IgD-negative memory B cell (primary cell): ENCODE measurements around the gene RFPL2. TPM values are rescaled to one million over a fixed set of nuclear protein-coding genes. Genes with fewer than 3 reads are reported as not detected.
A peak's percentile ranks its signal among the peaks of the same experiment; 100 is the strongest.

Experiments used
- H3K27ac Mint-ChIP-seq, 3 donors: one replicate each; pipeline ENCODE4 v1.8.0; 2020 to 2022; ENCODE audit warnings: mild to moderate bottlenecking in 3 of 3, mixed read lengths in 3 of 3, moderate library complexity in 1 of 3
- H3K27me3 Mint-ChIP-seq: one replicate; pipeline ENCODE4 v1.8.0; 2021; ENCODE audit warnings: mixed read lengths
- H3K36me3 Mint-ChIP-seq: one replicate; pipeline ENCODE4 v1.8.0; 2020; ENCODE audit warnings: mild to moderate bottlenecking, mixed read lengths
- H3K4me1 Mint-ChIP-seq, 3 donors: one replicate each; pipeline ENCODE4 v1.8.0; 2020 to 2022; ENCODE audit warnings: mixed read lengths in 3 of 3, mild to moderate bottlenecking in 1 of 3
- H3K4me3 Mint-ChIP-seq, 4 donors: one replicate each; pipeline ENCODE4 v1.8.0; 2020 to 2022; ENCODE audit warnings: mild to moderate bottlenecking in 4 of 4, mixed read lengths in 4 of 4, moderate library complexity in 3 of 4
- H3K9me3 Mint-ChIP-seq, 3 donors: one replicate each; pipeline ENCODE4 v1.8.0; 2020 to 2021; ENCODE audit warnings: mixed read lengths in 3 of 3, mild to moderate bottlenecking in 1 of 3
- polyA plus RNA-seq: library from polyadenylated mRNA; unstranded; fragments of 300-500 nt; fragmentation: Illumina TruSeq; gene quantifications from one replicate; pipeline ENCODE4 v1.2.3, GENCODE V29; 2021

RFPL2 gene
- not detected for polyA plus RNA-seq

GRCh38 chr22:32204856-32205722 is at the start of gene RFPL2:
RFPL2 (minus strand) TSS chr22:32205073; CDS start chr22:32202451, 2,622 bp downstream.
- Mint-ChIP-seq H3K36me3 (no peaks in the 10 kb centered on the region), H3K9me3 (no peaks in the 10 kb centered on the region), H3K27ac (no peak within 1 kb of the TSS), H3K27me3 (peaks cover 30% of the 10 kb centered on the region), H3K4me3 (peak within 1 kb of the TSS; percentile 52 to 94 (median 83)), H3K4me1 (peaks cover 0 to 9% (median 6%) of the 10 kb centered on the region in 3 donors)

DNA sequence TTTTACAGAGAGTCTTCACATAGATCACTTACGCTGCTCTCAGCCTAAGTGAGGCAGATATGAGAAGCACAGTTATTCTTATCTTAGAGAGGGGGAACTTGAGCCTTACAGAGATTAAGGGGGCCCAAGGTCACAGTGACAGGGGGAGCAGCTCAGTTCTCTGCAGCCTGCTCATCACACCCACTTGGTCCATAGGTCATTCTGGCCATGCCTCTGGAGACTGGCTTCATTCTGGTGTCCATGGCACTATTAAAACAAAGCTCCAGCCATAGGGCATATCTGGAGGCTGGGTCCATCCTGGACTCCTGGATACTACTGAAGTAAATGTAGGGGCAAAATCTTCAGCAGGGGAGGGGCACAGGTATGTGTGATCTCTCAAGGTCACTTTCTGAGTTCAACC is 44.4 kb upstream of the RFPL2 start:
- Mint-ChIP-seq H3K9me3 (peaks cover 0 to 2% (median 0%) of the 10 kb centered on the region in 3 donors), H3K27me3 (peaks cover 19% of the 10 kb centered on the region), H3K27ac (no peak overlapping the region), H3K36me3 (no peaks in the 10 kb centered on the region), H3K4me3 (no peak overlapping the region), H3K4me1 (no peaks in the 10 kb centered on the region)

- Mint-ChIP-seq H3K9me3 (peaks cover 0 to 2% (median 0%) of the 10 kb centered on the region in 3 donors), H3K27ac (no peak overlapping the region), H3K4me3 (no peak overlapping the region), H3K36me3 (no peaks in the 10 kb centered on the region), H3K4me1 (no peaks in the 10 kb centered on the region), H3K27me3 (peaks cover 19% of the 10 kb centered on the region)
Measured at GRCh38 chr22:32248276-32248675, 43.4 kb upstream of the RFPL2 start.

DNA sequence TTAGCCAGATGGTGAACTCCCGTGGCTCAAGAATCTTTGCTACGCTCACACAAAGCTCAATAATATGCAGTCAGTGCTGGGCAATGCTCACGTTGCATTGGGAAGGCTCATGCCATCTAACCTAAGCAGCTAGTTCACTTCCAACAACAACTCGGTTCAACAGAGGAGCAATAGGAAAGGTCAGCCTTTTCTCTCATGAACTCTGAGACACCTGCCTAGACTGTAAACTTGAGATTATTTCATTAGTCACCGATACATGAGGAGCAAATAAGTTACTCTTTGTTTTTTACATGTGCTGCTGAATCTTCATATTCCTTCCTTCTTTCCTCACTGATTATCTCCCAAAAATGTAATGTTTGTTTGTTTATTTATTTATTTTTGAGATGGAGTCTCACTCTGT is 41.3 kb upstream of the RFPL2 start:
- Mint-ChIP-seq H3K36me3 (no peaks in the 10 kb centered on the region), H3K9me3 (no peaks in the 10 kb centered on the region), H3K4me3 (no peak overlapping the region), H3K4me1 (no peaks in the 10 kb centered on the region), H3K27me3 (peaks cover 15% of the 10 kb centered on the region), H3K27ac (no peak overlapping the region)

- Mint-ChIP-seq H3K4me3 (no peak overlapping the region), H3K9me3 (no peaks in the 10 kb centered on the region), H3K27ac (no peak overlapping the region), H3K27me3 (peaks cover 12% of the 10 kb centered on the region), H3K36me3 (no peaks in the 10 kb centered on the region), H3K4me1 (no peaks in the 10 kb centered on the region)
Measured at GRCh38 chr22:32245042-32245441, 40.2 kb upstream of the RFPL2 start.

DNA sequence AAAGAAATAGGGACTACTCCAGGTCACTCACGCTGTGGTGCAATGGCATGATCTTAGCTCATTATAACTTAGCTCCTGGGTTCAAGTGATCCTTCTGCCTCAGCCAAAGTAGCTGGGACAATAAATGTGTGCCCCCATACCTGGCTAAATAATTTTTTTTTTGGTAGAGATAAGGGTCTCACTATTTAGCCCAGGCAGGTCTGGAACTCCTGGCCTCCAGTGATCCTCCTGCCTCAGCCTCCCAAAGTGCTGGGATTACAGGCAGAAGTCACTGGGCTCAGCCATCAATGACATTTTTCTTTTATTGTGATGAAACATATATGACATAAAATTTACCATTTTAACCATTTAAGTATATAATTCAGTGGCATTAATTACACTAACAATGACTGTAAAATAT is 39.7 kb upstream of the RFPL2 start:
- H3K27me3 Mint-ChIP-seq = peaks cover 9% of the 10 kb centered on the region
- H3K36me3 Mint-ChIP-seq = no peaks in the 10 kb centered on the region
- H3K9me3 Mint-ChIP-seq = no peaks in the 10 kb centered on the region
- no peaks in the 10 kb centered on the region for H3K4me1 Mint-ChIP-seq
- no peak overlapping the region for H3K27ac Mint-ChIP-seq
- H3K4me3 Mint-ChIP-seq = no peak overlapping the region

GRCh38 chr22:32240461-32240860 is 35.6 kb upstream of the RFPL2 start:
- Mint-ChIP-seq H3K27me3 (peaks cover 1% of the 10 kb centered on the region), H3K4me1 (no peaks in the 10 kb centered on the region), H3K27ac (no peak overlapping the region), H3K9me3 (no peaks in the 10 kb centered on the region), H3K36me3 (no peaks in the 10 kb centered on the region), H3K4me3 (no peak overlapping the region)

DNA sequence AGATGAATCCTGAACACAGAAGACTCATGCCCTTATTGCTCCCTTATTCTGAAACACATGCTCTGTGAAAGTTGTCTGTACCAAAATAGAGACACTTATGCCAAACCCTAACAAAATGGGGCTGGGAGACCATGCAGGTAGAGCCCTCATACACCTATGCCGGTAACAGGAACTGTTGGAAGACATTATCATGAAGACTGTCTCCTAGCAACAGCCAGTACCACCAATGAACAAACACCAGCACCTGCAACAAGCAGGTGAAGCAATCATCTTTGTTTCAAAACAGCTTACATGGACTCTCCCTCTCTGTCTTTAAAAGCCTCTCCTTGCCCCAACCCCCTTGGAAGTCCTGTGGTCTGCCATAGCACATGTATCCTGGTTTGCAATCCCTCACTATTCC is 33.0 kb upstream of the RFPL2 start:
- H3K27me3 Mint-ChIP-seq = peaks cover 7% of the 10 kb centered on the region

GRCh38 chr22:32236970-32237369 is 32.1 kb upstream of the RFPL2 start:
- Mint-ChIP-seq H3K9me3 (peaks cover 0 to 2% (median 0%) of the 10 kb centered on the region in 3 donors), H3K27ac (peak overlapping the region in 1 of 3 donors; percentile 38), H3K27me3 (peaks cover 7% of the 10 kb centered on the region), H3K36me3 (peaks cover 2% of the 10 kb centered on the region), H3K4me1 (no peaks in the 10 kb centered on the region), H3K4me3 (no peak overlapping the region)

More for the DNA sequence above, 33.0 kb upstream of the RFPL2 start:
- H3K4me1 Mint-ChIP-seq = no peaks in the 10 kb centered on the region
- peaks cover 0 to 2% (median 0%) of the 10 kb centered on the region in 3 donors for H3K9me3 Mint-ChIP-seq
- H3K27ac Mint-ChIP-seq = no peak overlapping the region
- H3K36me3 Mint-ChIP-seq = no peaks in the 10 kb centered on the region
- no peak overlapping the region for H3K4me3 Mint-ChIP-seq

DNA sequence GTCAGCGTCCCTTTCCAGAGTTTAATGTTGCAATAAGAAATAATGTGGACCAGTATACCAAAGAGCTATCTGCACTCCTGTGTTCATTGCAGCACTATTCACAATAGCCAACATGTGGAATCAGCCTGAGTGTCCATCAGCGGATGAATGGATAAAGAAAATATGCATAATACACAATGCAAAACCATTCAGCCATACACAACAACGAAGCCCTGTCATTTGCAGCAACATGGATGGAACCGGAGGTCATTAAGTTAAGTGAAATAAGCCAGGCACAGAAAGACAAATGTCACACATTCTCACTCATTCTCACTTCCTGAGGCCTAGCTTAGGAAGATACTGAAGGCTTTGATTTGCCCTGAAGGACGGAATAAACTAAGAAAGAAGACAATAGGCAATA is 28.2 kb upstream of the RFPL2 start:
- Mint-ChIP-seq H3K27me3 (peaks cover 10% of the 10 kb centered on the region), H3K27ac (no peak overlapping the region), H3K4me1 (no peaks in the 10 kb centered on the region), H3K4me3 (no peak overlapping the region), H3K9me3 (peaks cover 0 to 4% (median 0%) of the 10 kb centered on the region in 3 donors), H3K36me3 (peaks cover 2% of the 10 kb centered on the region)

DNA sequence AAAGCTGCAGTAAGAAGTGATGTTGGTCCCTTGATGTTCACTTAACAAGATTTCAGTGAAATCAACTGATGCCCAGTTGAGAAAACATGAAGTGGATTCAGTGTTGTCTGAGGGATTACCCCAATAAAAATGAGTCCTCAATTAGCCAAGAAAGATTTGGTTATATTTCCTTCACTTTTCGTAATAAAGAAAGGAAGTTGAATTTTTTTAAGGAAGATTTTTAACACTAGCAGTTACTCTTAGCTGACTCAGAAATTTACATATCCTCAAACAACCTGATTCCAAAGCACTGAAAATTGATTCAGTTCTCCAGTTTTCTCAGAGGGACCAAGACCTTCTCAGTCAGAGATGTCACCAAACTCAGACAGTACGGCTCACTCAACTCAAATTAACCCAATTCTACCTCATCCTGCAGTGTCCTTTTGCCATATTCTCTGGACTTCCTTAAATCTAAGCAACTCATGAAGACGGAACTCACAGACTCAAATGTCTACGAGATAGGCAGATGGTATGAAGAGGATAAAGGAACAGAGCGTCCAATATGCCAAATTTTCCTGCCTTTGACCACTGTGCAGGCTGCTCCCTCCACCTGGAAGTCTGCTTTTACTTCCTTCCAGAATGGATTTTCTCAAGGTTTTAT is 27.4 kb upstream of the RFPL2 start:
- H3K27ac Mint-ChIP-seq = no peak overlapping the region
- peaks cover 10% of the 10 kb centered on the region for H3K27me3 Mint-ChIP-seq
- peaks cover 0 to 4% (median 0%) of the 10 kb centered on the region in 3 donors for H3K9me3 Mint-ChIP-seq
- no peaks in the 10 kb centered on the region for H3K4me1 Mint-ChIP-seq
- H3K4me3 Mint-ChIP-seq = no peak overlapping the region
- peaks cover 2% of the 10 kb centered on the region for H3K36me3 Mint-ChIP-seq

- Mint-ChIP-seq H3K27ac (no peak overlapping the region), H3K9me3 (peaks cover 0 to 2% (median 0%) of the 10 kb centered on the region in 3 donors), H3K4me3 (no peak overlapping the region), H3K4me1 (no peaks in the 10 kb centered on the region), H3K36me3 (no peaks in the 10 kb centered on the region), H3K27me3 (peaks cover 8% of the 10 kb centered on the region)
Measured at GRCh38 chr22:32226326-32227104, 21.6 kb upstream of the RFPL2 start.

DNA sequence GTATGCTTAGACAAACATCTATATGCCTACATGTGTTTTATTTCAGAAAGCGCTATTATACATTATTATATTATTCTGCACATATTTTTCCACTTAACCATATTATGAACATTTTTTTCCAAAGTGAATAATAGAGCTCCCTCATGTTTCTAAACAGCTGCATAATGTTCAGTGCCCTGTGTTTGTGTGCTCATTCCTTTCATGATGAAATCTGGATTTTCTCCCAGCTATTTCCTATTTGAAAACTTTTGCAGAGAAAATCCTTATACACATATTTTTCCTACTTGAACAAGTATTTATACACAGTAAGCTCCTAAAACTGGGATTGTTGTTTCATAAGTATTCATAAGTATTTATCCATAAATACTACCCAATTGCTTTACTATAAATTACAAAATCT is 18.1 kb upstream of the RFPL2 start:
- Mint-ChIP-seq H3K9me3 (no peaks in the 10 kb centered on the region), H3K27ac (no peak overlapping the region), H3K27me3 (peaks cover 6% of the 10 kb centered on the region), H3K4me3 (no peak overlapping the region), H3K4me1 (no peaks in the 10 kb centered on the region), H3K36me3 (no peaks in the 10 kb centered on the region)

GRCh38 chr22:32219026-32219425 is 14.2 kb upstream of the RFPL2 start:
- no peaks in the 10 kb centered on the region for H3K9me3 Mint-ChIP-seq

DNA sequence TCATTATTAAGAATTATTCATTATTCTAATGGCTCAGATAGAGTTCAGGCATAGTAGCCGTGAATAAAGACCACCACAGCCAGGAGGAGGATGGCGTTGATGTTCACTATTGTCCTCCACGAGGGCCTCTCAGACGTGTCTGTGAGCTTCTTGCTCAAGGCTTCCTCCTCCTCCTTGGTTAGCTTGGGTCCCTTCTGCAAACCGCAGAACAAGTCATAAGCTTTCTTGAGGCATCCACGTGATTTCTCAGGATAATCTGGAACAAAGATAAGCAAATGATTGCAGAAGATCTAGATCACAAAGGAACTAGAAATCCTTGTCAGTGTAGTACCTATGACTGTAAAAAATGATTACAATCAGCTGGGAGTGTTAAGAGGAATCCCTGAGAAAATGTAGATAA is 13.6 kb upstream of the RFPL2 start:
- Mint-ChIP-seq H3K4me1 (no peaks in the 10 kb centered on the region), H3K9me3 (no peaks in the 10 kb centered on the region), H3K27me3 (peaks cover 8% of the 10 kb centered on the region), H3K27ac (no peak overlapping the region), H3K36me3 (no peaks in the 10 kb centered on the region), H3K4me3 (no peak overlapping the region)

More at GRCh38 chr22:32219026-32219425, 14.2 kb upstream of the RFPL2 start:
- Mint-ChIP-seq H3K4me1 (no peaks in the 10 kb centered on the region), H3K4me3 (no peak overlapping the region), H3K27me3 (peaks cover 8% of the 10 kb centered on the region), H3K36me3 (no peaks in the 10 kb centered on the region), H3K27ac (no peak overlapping the region)
